Transverse colon (tissue), 4 donors: ENCODE measurements around the gene ANKRD33B. TPM values are rescaled to one million over a fixed set of nuclear protein-coding genes. Genes with fewer than 3 reads are reported as not detected.
"Not testable (repeated sequence)": the region's sequence is repeated elsewhere in the genome, so short reads cannot be mapped to it uniquely, and the experiment has no call there.

Source experiments
- DNase-seq: peaks from one replicate; pipeline ENCODE4 v3.0.0-alpha.2; 2019
- H3K27ac ChIP-seq, 4 donors: fragments of 200-600 bp; sonication (generic); 2 replicates each; pipeline ENCODE4 v1.5.1; 2016 to 2018; ENCODE audit warnings: inconsistent platforms in 4 of 4
- H3K27me3 ChIP-seq: fragments of 200-600 bp; sonication (generic); 2 replicates; pipeline ENCODE4 v1.5.1; 2017; ENCODE audit warnings: inconsistent platforms
- H3K36me3 ChIP-seq, 4 donors: fragments of 200-600 bp; sonication (generic); 2 replicates each; pipeline ENCODE4 v1.5.1; 2017 to 2019; ENCODE audit warnings: inconsistent platforms in 4 of 4
- H3K4me1 ChIP-seq, 4 donors: fragments of 200-600 bp; sonication (generic); 2 replicates each; pipeline ENCODE4 v1.5.1; 2017 to 2020; ENCODE audit warnings: inconsistent platforms in 4 of 4
- H3K4me3 ChIP-seq, 4 donors: fragments of 200-600 bp; sonication (generic); 1 replicate in 1 of 4; 2 replicates in 3 of 4; pipeline versions ENCODE4 v1.5.1 to v1.6.1; 2017 to 2019; ENCODE audit warnings: inconsistent platforms in 4 of 4
- H3K9me3 ChIP-seq, 2 donors: fragments of 200-600 bp; sonication (generic); 2 replicates each; pipeline ENCODE4 v1.5.1; 2017 to 2019; ENCODE audit warnings: inconsistent platforms in 2 of 2
- EP300 ChIP-seq: sonication (generic); formaldehyde crosslinking; IDR thresholded peaks from one replicate; pipeline ENCODE4 v1.6.1; 2017; ENCODE audit warnings: antibody characterized with exemption, low read depth
- POLR2A ChIP-seq: fragments of 450-650 bp; IDR thresholded peaks from one replicate; pipeline ENCODE4 v1.6.1; 2016; ENCODE audit warnings: antibody characterized with exemption, mild to moderate bottlenecking, moderate library complexity
- POLR2AphosphoS5 ChIP-seq, 3 donors: sonication (generic); formaldehyde crosslinking; IDR thresholded peaks; one replicate each; pipeline ENCODE4 v1.6.1; 2016; ENCODE audit warnings: antibody characterized with exemption in 3 of 3
- WGBS, 2 donors: methylation state at CpG; one replicate each; pipeline ENCODE4 v1.1.5; 2018; ENCODE audit warnings: low coverage in 1 of 2; 5-methylcytosine and 5-hydroxymethylcytosine counted together
- in situ Hi-C, 4 donors: fragments of 200-750 bp; cut with MboI; loops; one replicate each; pipeline versions ENCODE4 v1.15.0 to v1.15.1; 2017; ENCODE audit warnings: low sequenced_read_pairs in 3 of 4, low pct_ligation_motif_present in 1 of 4, low pct_unique_long_range_greater_than_20kb in 1 of 4
- intact Hi-C: fragments of 100-400 bp; cut with DNase I; formaldehyde crosslinking; loops from one replicate; pipeline ENCODE4 v1.15.1; 2023; ENCODE audit warnings: low total_unique reads
- total RNA-seq, 4 donors: library from RNA; depleted of rRNA; stranded (reverse); fragments of >200 nt; gene quantifications; one replicate each; pipeline ENCODE4 v1.1.0, GENCODE V29; 2016
- TF ChIP-seq, protein P1 (sequence below), 5 experiments: fragments of 200-600 bp in 3 of 5; fragments of 450-650 bp in 2 of 5; sonication (generic) in 3 of 5; IDR thresholded peaks; 1 replicate in 2 of 5; 2 replicates in 3 of 5; pipeline ENCODE4 v1.5.1; 2016 to 2017; ENCODE audit warnings: antibody characterized with exemption in 5 of 5, inconsistent platforms in 3 of 5, mild to moderate bottlenecking in 2 of 5, moderate library complexity in 1 of 5

The ANKRD33B gene
- total RNA-seq, 4 donors from 2014 or later: 0.20 to 3.2 (median 1.4) TPM

DNA sequence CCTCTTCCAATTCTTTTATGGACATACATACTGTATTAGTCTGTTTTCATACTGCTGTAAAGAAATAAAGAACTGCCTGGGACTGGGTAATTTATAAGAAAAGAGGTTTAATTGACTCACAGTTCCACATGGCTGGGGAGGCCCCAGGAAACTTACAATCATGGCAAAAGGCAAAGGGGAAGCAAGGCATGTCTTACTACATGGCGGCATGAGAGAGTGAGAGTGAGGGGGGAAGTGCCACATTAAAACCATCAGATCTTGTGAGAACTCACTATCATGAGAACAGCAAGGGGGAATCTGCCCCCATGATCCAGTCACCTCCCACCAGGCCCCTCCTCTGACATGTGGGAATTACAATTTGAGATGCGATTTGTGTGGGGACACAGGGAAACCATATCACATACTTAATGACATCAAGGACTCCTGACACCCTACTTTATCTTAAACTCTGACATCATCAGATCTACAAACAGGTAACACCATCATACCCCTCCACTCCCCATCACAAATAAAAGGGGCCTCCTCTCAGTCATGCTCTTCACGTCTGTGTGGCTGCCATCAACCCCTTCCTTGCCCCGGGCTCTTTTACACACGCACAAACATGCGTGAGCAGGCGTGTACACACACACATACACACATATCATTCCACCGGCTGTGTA lies 9.7 kb downstream of the ANKRD33B start:
- Histone ChIP-seq H3K4me3 (no peak overlapping the region), H3K9me3 (no peaks in the 10 kb centered on the region), H3K27me3 (no peaks in the 10 kb centered on the region), H3K36me3 (no peaks in the 10 kb centered on the region), H3K4me1 (peaks cover 0 to 5% (median 0%) of the 10 kb centered on the region in 4 donors), H3K27ac (no peak overlapping the region)
- intact Hi-C loops: no loop called here
- DNase-seq: no peak
- 89 to 93% methylated on average over 7 to 8 of the region's 8 CpGs for WGBS, 2 donors
- TF ChIP-seq, protein P1, sequence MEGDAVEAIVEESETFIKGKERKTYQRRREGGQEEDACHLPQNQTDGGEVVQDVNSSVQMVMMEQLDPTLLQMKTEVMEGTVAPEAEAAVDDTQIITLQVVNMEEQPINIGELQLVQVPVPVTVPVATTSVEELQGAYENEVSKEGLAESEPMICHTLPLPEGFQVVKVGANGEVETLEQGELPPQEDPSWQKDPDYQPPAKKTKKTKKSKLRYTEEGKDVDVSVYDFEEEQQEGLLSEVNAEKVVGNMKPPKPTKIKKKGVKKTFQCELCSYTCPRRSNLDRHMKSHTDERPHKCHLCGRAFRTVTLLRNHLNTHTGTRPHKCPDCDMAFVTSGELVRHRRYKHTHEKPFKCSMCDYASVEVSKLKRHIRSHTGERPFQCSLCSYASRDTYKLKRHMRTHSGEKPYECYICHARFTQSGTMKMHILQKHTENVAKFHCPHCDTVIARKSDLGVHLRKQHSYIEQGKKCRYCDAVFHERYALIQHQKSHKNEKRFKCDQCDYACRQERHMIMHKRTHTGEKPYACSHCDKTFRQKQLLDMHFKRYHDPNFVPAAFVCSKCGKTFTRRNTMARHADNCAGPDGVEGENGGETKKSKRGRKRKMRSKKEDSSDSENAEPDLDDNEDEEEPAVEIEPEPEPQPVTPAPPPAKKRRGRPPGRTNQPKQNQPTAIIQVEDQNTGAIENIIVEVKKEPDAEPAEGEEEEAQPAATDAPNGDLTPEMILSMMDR (IDR thresholded peaks at IDR 0.05): no peak
- no peak for TF ChIP-seq EP300
- TF ChIP-seq POLR2AphosphoS5 (IDR thresholded peaks at IDR 0.05): no peak
- TF ChIP-seq POLR2A: no peak
- in situ Hi-C loops: no loop called here

DNA sequence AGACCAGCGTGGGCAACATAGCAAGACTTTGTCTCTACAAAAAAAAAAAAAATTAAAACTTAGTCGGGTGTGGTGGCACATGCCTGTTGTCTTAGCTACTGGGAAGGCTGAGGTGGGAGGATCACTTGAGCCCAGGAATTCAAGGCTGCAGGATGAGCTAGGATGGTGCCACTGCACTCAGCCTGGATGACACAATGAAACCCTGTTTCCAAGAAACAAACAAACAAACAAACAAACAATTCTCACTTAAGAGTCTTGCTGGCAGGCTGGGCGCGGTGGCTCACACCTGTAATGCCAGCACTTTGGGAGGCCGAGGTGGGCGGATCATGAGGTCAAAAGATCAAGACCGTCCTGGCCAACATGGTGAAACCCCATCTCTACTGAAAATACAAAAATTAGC lies 11.0 kb downstream of the ANKRD33B start:
- in situ Hi-C loops, H3K4me3 ChIP-seq: not testable (repeated sequence)
- 29 to 92% methylated on average over 1 to 3 of the region's 7 CpGs for WGBS, 2 donors

DNA sequence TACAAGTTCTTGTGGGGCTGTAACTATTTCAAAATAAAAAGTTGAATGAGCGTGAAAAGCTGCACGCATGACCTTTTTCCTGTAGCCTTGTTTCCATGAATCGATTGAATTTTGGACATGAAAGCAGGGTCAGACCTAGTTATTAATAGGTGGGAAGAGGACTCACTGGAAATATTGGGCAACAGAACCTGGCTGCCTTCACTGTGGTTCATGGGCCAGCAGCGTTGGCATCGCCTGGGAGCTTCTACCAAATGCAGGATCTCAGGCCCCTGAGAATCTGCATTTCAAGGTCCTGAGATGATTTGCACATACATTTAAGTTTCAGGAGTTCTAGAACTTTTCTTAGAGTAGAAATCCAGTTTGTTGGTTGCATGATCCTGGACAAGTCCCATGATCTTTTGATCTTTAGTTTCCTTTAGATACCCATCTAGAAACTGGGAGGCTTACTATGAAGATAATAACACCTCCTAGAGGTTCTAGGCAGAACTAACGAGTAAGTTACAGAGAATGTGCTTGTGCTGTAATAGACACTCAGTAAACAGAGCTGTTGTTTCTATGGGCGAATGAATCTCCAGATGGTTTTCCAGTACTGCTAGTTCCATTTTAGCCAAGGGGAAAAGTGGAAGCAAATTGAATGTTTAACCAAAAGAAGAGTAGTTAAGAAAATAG lies 12.4 kb downstream of the ANKRD33B start:
- in situ Hi-C loops: no loop called here
- no peak for DNase-seq
- no peak overlapping the region for H3K27ac ChIP-seq
- intact Hi-C loops: no loop called here
- WGBS, 2 donors: 88 to 89% methylated on average over 7 of the region's 7 CpGs
- H3K9me3 ChIP-seq: no peaks in the 10 kb centered on the region
- H3K36me3 ChIP-seq: no peaks in the 10 kb centered on the region
- H3K4me3 ChIP-seq: no peak overlapping the region
- TF ChIP-seq POLR2AphosphoS5 (IDR thresholded peaks at IDR 0.05): no peak
- TF ChIP-seq, protein P1 (IDR thresholded peaks at IDR 0.05): no peak
- no peak for TF ChIP-seq POLR2A
- no peak for TF ChIP-seq EP300
- peaks cover 0 to 5% (median 0%) of the 10 kb centered on the region in 4 donors for H3K4me1 ChIP-seq
- no peaks in the 10 kb centered on the region for H3K27me3 ChIP-seq

More for the DNA sequence above, 11.0 kb downstream of the ANKRD33B start:
- H3K4me1 ChIP-seq, H3K27ac ChIP-seq, H3K27me3 ChIP-seq, DNase-seq, intact Hi-C loops, H3K9me3 ChIP-seq, H3K36me3 ChIP-seq: not testable (repeated sequence)

DNA sequence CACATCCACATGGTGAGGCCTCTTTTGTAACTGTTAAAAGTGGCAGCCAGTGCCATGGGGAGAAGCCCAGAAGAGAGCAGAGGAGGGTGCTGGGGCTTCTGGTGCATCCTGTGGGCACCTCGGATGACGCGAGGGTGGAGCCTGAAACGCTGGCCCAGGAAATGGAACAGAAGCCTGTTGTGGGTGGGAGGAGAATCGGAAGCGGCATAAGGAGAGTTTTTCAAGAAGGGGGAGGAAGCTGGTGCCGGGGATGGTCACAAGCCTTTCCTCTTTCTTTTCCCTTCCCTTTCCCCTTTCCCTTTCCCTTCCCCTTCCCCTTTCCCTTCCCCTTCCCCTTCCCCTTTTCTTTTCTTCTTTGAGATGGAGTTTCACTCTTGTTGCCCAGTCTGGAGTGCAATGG lies 12.9 kb downstream of the ANKRD33B start:
- no peak overlapping the region for H3K4me3 ChIP-seq
- peaks cover 0 to 5% (median 0%) of the 10 kb centered on the region in 4 donors for H3K4me1 ChIP-seq
- 88% methylated on average over 7 of the region's 7 CpGs; no CpG with 5 or more reads in 1 of the 2 donors for WGBS, 2 donors
- H3K27me3 ChIP-seq: no peaks in the 10 kb centered on the region
- no peaks in the 10 kb centered on the region for H3K36me3 ChIP-seq
- intact Hi-C loops: no loop called here
- no peak overlapping the region for H3K27ac ChIP-seq
- no peak for TF ChIP-seq EP300
- TF ChIP-seq, protein P1 (IDR thresholded peaks at IDR 0.05): no peak
- TF ChIP-seq POLR2A: no peak
- TF ChIP-seq POLR2AphosphoS5 (IDR thresholded peaks at IDR 0.05): no peak
- in situ Hi-C loops: no loop called here
- DNase-seq: no peak
- H3K9me3 ChIP-seq: no peaks in the 10 kb centered on the region
